ENCODE results near the gene ATXN7L1.
A peak's percentile ranks its signal among the peaks of the same experiment; 100 is the strongest.

ATXN7L1 gene

DNA sequence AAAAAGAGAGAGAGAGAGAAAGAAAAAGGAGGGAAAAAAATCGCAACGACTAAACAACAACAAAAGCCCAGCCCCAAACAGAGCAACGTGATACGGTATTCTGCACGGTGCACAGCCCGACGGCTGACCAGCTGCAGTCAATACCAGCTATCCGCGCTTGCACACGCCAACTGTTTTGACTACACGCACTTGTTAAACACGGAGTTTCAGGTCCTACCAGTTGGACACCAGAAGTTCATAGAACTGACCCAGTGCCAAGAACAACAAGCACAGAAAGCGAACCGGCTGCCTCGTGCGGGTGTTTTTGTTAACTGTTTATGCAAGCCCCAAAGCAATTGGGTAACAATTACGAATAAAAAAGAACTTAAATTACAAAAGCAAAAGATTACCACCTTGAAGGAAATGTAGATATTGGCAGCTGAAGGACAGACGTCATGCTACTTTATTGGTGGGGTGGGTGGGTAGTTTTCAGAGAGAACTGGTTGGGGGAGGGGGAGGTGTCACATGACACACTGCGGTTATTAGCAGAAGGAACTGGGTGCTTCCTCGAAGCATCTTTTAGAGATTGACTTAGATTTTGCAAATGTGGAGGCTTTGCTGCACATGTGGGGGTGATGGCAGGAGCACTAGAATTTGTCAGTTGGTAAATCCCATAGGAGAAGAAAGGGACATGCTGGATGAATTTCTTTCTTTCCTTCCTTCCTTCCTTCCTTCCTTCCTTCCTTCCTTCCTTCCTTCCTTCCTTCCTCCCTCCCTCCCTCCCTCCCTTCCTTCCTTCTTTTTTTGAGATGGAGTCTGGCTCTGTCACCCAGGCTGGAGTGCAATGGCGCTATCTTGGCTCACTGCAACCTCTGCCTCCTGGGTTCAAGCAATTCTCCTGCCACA, 184.5 kb downstream of the ATXN7L1 start:
- H3K4me1 Mint-ChIP-seq = peaks cover 63% of the 10 kb centered on the region
- peak overlapping the region; percentile 99 for H3K4me3 Mint-ChIP-seq
- peaks cover 10% of the 10 kb centered on the region for H3K36me3 Mint-ChIP-seq
- H3K27me3 Mint-ChIP-seq = no peaks in the 10 kb centered on the region
- peaks cover 5% of the 10 kb centered on the region for H3K9me3 Mint-ChIP-seq
- peak overlapping the region; percentile 97 for H3K27ac Mint-ChIP-seq

DNA sequence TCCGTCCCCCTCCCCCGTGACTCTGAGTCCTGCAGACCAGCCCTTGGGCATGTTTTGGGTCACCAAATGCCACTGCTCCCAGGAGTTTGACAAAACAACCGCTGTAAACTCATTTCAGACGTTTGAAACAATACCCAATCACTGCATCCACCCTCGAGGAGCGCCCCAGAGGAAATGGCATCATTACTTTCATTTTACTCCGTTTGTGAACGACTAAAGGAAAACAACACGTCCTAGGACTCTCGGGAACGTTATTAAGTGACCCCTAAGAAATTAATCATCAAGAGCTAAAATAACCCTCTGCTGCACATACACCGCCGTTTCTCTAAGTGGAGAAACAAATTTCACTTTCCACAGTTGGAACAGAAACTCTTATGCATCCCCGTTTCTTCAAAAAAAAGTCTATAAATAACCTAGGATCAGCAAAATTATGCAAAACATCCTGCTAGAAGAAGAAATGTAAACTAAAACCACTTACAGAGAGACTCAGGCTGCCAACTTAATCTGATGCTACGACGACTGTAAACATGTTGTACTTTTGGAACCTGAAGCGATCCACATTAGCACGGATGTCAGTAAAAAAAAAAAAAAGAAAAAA, 185.2 kb downstream of the ATXN7L1 start:
- H3K4me1 Mint-ChIP-seq = peaks cover 67% of the 10 kb centered on the region

DNA sequence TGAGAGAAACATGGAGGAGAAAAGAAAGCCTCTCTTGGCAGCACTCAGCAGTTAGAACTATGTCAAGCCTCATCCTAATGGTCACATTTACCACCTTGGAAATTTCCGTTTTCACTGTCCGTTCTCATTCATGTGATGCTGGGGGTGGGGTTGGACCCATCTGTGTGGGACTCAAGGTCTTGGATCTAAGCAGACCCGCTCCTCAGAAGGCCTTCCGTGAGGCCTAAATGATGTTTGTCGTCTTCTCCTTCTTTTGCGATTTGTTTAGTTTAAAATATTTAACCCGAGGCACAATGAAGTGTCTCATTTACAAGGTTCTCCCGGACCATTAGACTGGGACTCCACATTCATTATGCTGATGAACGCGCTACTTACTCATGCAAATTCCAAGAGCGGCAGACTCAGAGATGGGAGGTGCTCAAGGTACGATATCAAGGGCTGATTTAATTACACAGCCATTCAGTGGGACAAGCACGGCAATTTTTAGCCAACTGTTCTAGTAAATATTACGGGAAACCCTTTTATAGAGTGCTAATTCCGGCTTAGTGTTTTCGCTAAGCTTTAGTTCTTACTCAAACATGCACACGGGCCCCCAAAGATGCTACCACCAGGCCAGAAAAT, 186.0 kb downstream of the ATXN7L1 start:
- Mint-ChIP-seq H3K4me1 (peaks cover 71% of the 10 kb centered on the region), H3K36me3 (peaks cover 8% of the 10 kb centered on the region), H3K27ac (peak overlapping the region; percentile 97), H3K4me3 (peak overlapping the region; percentile 99), H3K9me3 (no peaks in the 10 kb centered on the region), H3K27me3 (no peaks in the 10 kb centered on the region)

More for the DNA sequence above, 185.2 kb downstream of the ATXN7L1 start:
- H3K27me3 Mint-ChIP-seq = no peaks in the 10 kb centered on the region
- no peaks in the 10 kb centered on the region for H3K9me3 Mint-ChIP-seq
- H3K27ac Mint-ChIP-seq = peak overlapping the region; percentile 97
- H3K4me3 Mint-ChIP-seq = peak overlapping the region; percentile 99
- peaks cover 8% of the 10 kb centered on the region for H3K36me3 Mint-ChIP-seq

DNA sequence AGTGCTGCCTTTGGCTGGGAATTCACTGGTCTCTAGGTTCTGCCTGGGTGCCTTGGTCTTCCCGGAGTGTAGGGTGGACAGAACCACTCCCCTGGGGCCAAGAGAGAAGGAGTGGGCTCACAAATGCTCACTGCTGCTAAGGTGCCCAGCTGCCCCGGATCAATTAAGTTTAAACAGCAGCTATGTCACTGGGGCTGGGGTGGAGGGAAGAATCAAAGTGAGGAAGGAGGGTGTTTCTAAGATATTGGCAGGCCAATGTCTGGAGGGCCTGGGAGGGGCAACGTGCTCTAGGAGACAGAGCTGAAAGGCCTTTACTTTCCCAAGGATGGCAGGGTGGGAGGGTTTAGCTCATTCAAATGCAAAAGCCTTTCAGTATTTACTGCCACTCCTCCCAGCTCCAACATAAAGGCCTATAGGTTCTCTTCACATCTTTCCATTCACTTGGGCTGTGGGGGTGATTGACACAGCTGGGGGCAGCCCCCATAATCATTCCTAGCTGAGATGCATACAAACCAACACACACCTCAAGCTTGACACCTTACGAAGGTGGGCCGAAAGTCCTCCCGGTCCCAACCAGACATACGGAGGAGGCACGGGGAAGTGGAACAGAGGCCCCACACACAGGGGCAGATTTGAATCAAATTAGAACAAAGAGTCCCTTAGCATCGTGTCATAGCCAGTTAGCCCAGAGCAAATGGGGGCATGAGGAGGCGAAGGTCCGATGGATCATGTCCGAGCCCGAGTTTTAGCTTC, 187.2 kb downstream of the ATXN7L1 start:
- H3K4me1 Mint-ChIP-seq = peaks cover 83% of the 10 kb centered on the region
- peaks cover 9% of the 10 kb centered on the region for H3K36me3 Mint-ChIP-seq
- peak overlapping the region; percentile 76 for H3K27ac Mint-ChIP-seq
- H3K27me3 Mint-ChIP-seq = no peaks in the 10 kb centered on the region
- H3K9me3 Mint-ChIP-seq = no peaks in the 10 kb centered on the region
- H3K4me3 Mint-ChIP-seq = no peak overlapping the region

DNA sequence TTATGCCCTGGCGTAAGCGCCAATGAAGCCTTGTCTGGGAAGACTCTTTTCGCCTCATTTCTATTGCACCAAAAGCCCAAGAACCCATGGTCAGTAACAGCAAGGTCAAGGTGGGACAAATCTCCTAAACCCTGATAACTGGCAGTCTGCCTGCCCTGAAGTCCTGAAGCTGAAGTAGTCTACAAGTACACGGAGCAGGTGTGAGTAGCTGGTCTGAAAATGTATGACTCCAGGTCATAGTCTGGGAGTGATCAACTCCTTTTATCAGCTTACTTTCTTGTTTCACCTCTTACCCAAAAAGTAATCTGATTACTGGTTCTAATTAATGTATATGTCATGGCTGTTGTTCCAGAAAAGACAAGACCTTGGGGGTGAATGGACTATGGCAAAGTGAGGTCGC, 187.8 kb downstream of the ATXN7L1 start:
- H3K4me3 Mint-ChIP-seq = no peak overlapping the region
- no peaks in the 10 kb centered on the region for H3K9me3 Mint-ChIP-seq
- no peaks in the 10 kb centered on the region for H3K27me3 Mint-ChIP-seq
- no peak overlapping the region for H3K27ac Mint-ChIP-seq
- H3K36me3 Mint-ChIP-seq = peaks cover 12% of the 10 kb centered on the region
- peaks cover 86% of the 10 kb centered on the region for H3K4me1 Mint-ChIP-seq

DNA sequence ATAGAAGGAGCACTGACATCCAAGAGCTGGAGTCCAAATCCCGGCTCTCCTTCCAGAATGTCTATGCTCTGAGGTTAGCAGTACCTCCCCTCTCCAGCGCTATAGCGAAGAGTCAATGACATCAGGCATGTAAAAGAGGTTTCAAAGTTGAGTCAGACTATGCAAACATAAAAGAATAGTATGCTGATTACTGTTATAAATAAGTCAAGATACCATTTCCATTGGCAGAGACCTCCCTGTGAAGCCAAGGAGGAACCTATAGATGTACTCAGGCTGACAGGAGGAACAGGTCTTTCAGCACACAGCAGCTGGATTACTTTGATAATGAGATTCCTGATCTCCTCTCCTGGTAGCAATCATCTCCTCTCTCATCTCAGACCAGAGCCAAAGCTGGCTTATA, 191.2 kb downstream of the ATXN7L1 start:
- H3K9me3 Mint-ChIP-seq = no peaks in the 10 kb centered on the region
- H3K4me3 Mint-ChIP-seq = no peak overlapping the region
- H3K4me1 Mint-ChIP-seq = peaks cover 70% of the 10 kb centered on the region
- H3K27me3 Mint-ChIP-seq = no peaks in the 10 kb centered on the region
- peaks cover 12% of the 10 kb centered on the region for H3K36me3 Mint-ChIP-seq
- H3K27ac Mint-ChIP-seq = no peak overlapping the region

DNA sequence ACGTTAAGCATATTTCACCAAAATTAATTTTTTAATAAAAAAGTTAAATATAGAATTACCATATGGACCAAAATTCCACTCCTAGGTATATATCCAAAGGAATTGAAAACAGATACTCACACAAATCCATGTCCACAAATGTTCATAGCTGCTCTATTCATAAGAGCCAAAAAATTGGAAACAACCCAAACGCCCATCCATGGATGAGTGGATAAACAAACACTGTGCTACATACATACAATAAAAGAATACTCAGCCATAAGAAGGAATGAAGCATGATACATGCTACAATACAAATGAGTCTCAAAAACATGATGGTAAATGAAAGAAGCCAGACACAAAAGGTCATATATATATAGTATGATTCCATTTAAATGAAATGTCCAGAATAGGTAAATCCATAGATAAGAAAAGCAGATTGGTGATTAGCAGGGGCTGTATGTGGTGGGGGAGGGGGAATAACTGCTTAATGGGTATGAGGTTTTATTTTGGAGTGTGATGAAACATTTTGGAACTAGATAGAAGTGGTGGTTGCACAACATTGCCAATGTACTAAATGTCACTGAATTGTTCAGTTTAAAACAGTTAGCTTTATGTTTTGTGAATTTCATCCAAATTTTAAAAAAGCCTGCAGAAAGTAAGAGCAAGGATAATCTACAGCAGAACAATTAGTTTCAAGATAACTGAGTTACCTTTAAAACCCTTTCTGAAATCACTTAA, 193.9 kb downstream of the ATXN7L1 start:
- peaks cover 71% of the 10 kb centered on the region for H3K4me1 Mint-ChIP-seq

DNA sequence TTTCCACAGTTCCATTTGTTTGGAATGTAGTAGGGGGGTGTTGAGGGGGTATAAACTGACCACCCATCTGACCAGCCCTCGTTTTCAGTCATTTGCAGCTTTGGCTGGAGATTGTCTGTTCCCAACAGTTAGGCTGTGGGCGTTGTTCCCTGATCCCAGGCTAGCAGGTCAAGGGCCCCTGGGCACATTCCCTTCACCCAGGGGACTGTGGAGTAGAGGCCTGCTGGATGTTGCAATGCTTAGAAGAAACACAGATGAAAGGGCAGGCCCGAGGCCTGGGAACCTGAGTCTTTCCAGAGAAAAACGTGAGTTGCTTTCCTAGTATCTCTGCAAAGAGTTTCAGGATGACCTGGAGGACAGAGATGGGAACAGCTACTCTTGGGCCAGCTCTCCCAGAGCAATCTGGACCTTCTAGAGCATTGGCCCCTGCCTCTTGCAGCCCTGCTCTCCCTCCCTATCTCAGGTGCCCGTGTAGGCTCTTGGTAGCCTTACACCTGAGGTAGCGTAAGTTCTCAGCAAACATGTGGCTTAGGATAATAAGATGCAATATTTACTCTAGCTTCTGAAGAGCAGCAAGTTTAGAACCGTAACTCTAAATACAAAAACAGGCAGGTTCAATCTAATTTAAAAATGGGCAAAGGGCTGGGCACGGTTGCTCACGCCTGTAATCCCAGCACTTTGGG, 195.8 kb downstream of the ATXN7L1 start:
- peaks cover 8% of the 10 kb centered on the region for H3K36me3 Mint-ChIP-seq
- no peak overlapping the region for H3K27ac Mint-ChIP-seq
- no peaks in the 10 kb centered on the region for H3K9me3 Mint-ChIP-seq
- no peaks in the 10 kb centered on the region for H3K27me3 Mint-ChIP-seq
- H3K4me3 Mint-ChIP-seq = no peak overlapping the region
- H3K4me1 Mint-ChIP-seq = peaks cover 75% of the 10 kb centered on the region

More for the DNA sequence above, 193.9 kb downstream of the ATXN7L1 start:
- H3K27ac Mint-ChIP-seq = no peak overlapping the region
- H3K27me3 Mint-ChIP-seq = no peaks in the 10 kb centered on the region
- H3K36me3 Mint-ChIP-seq = peaks cover 12% of the 10 kb centered on the region
- no peaks in the 10 kb centered on the region for H3K9me3 Mint-ChIP-seq
- no peak overlapping the region for H3K4me3 Mint-ChIP-seq

DNA sequence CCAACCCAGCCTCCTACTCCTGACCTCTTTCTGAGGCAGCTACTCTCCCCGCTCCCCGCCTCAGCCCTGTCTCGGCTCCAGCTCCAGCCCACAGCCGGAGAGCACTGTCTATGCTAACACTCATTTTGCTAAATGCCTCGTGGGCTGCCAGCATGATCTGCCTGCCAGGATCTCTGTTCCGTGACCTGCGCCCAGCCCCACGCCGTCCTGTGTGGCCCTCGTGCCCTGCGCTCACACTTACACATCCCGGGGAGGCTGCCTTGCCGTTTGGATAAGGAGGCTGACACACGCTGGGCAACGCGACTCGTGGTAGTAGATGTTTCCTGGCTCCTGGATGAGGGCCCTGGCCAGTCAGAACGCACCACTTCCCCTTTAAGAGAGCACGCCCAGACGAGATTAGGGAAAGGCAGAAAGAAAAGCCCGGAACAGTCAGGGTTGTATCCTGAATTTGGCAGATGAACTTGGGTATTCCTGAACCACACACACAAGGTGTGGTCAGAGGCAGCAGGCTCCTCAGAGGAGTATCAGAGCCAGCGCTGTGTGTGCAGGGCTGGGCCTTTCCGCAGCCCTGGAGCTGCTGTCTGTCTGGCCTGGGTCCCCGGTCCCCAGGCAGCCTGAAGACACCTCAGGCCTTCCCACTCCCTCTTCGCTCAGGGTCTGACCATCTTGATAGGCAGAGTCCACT, 197.4 kb downstream of the ATXN7L1 start:
- peak overlapping the region; percentile 75 for H3K4me3 Mint-ChIP-seq
- H3K36me3 Mint-ChIP-seq = peaks cover 3% of the 10 kb centered on the region
- peaks cover 75% of the 10 kb centered on the region for H3K4me1 Mint-ChIP-seq
- no peaks in the 10 kb centered on the region for H3K27me3 Mint-ChIP-seq
- H3K27ac Mint-ChIP-seq = peak overlapping the region; percentile 88
- H3K9me3 Mint-ChIP-seq = no peaks in the 10 kb centered on the region

DNA sequence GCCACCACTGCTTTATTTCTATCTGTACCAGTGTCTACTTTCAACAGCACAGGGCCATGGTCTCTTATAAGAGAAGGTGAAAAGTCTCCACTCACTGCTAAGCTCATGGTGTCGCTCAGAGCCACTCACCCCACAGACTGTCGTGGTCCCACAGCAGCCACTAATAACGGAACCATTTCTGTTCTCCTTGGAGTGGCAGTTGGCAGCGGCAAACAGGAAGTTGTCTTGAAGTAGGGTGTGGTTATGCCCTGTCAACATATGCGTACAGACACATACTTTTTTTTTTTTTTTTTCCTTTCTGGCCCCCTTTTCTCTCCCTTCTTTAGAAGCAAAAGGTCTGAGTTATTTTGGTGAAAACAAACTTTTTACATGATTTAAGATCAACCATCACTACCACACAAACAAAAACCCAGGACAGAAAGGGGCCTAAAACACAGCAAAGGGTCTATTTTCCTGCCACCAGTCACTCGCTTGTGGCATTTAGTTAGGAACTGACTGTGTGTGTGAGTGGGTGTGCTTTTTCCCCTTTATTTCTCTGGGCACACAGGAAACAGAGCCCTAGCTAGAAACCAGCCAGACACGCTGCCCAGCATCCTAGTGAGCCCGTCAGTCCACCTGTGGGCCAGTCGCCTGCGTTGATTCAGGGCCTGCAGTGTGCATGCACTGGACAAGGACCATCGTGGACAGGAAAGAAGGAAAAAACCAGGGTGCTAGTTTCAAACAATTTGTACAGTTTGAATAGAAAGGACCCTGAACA, 198.4 kb downstream of the ATXN7L1 start:
- Mint-ChIP-seq H3K27me3 (no peaks in the 10 kb centered on the region), H3K4me3 (peak overlapping the region; percentile 75), H3K36me3 (peaks cover 3% of the 10 kb centered on the region), H3K9me3 (no peaks in the 10 kb centered on the region), H3K4me1 (peaks cover 80% of the 10 kb centered on the region), H3K27ac (peak overlapping the region; percentile 88)

DNA sequence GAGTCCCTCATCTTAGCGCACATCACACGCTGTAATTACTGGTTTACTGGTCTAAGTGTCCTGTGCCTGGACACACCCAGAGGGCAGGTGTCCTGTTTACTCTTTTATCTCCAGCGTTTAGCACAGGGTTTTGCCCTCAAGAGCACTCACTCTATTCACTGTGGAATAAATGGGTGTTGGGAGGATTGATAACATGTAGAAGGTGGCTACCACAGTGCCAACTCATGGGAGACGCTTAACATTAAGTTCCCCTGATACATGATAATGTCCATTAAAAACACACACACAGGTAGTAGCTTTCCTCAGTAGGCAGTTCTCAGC, 199.0 kb downstream of the ATXN7L1 start:
- H3K9me3 Mint-ChIP-seq = no peaks in the 10 kb centered on the region
- peak overlapping the region; percentile 75 for H3K4me3 Mint-ChIP-seq
- no peaks in the 10 kb centered on the region for H3K27me3 Mint-ChIP-seq
- peaks cover 3% of the 10 kb centered on the region for H3K36me3 Mint-ChIP-seq
- peaks cover 80% of the 10 kb centered on the region for H3K4me1 Mint-ChIP-seq
- H3K27ac Mint-ChIP-seq = peak overlapping the region; percentile 88

DNA sequence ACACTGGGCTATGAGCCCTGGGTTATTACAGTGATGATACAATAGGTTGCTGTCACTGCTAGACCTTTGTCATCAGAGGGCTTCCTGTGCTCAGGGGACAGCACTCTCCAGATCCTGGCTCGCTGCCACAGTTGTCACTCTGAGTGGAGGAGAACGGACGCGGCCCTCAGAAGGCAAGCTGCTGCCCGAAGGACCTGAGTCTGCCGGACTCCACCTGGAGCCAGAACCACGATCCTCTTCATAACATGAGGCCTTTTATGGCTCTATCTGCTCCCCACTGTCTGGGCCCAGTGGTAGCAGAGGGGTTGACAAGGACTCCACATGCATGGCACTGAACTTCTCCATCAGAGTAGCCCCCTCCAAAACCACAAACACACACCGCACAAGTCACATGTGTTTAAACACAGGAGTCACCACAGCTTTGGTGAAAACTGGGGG, 200.4 kb downstream of the ATXN7L1 start:
- no peaks in the 10 kb centered on the region for H3K36me3 Mint-ChIP-seq
- H3K4me3 Mint-ChIP-seq = peak overlapping the region; percentile 4
- no peaks in the 10 kb centered on the region for H3K9me3 Mint-ChIP-seq
- H3K27me3 Mint-ChIP-seq = no peaks in the 10 kb centered on the region
- peaks cover 74% of the 10 kb centered on the region for H3K4me1 Mint-ChIP-seq
- H3K27ac Mint-ChIP-seq = peak overlapping the region; percentile 80

DNA sequence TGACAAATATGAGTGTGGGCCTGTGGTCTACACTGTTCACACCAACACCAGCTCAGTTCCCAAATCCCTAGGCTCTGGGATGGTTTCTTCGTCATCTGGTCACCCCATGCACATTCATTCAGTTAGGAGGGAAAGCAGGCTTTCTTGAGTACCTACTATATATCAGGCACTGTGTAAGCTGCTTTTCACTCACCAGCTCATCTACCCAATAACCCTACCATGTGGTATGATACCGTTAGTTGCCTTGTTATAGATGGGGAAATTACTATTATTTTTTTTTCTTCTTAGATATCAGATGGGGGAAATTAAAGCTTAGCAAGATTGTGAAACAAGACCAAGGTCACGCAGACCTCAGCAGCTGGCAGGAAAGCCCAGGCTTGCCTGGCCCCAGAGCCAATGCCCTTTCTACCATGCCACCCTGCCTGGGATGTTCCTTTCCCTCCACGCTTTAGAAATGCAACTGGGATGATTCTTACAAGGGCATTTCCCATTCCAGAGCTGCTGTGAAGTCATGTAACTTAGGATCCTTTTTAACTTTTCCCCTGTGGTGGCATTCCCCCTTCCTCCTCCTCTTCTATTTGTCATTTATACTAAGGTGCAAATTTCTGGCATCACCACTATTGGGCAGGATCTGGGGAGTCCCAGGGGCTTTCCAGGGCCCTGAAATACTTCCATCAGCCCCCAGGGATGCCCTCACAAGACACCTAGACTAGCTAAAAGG, 202.0 kb downstream of the ATXN7L1 start:
- Mint-ChIP-seq H3K4me3 (peak overlapping the region; percentile 11), H3K27me3 (no peaks in the 10 kb centered on the region), H3K36me3 (peaks cover 1% of the 10 kb centered on the region), H3K4me1 (peaks cover 68% of the 10 kb centered on the region), H3K9me3 (no peaks in the 10 kb centered on the region), H3K27ac (peak overlapping the region; percentile 77)

Data from activated naive CD4-positive, alpha-beta T cell treated with anti-CD3 and anti-CD28 coated beads, Interleukin-2, amount 50 U/mL, for 24 hours (primary cell).